Adipose tissue (tissue), 3 donors: Measurements from ENCODE around the gene CHCHD6. TPM values are rescaled to one million over a fixed set of nuclear protein-coding genes. Genes with fewer than 3 reads are reported as not detected.

Experiments used
- H3K27ac ChIP-seq: one replicate; pipeline ENCODE4 v1.5.1; 2013; ENCODE audit warnings: low read depth, low read length
- WGBS, 3 donors: extraction: QIAGEN DNeasy Blood & Tissue Kit; methylation state at CpG; one replicate each; pipeline ENCODE4 v1.1.7; 2013; 5-methylcytosine and 5-hydroxymethylcytosine counted together
- polyA plus RNA-seq, 3 donors: library from polyadenylated mRNA; stranded (reverse); fragments of 200-250 nt; gene quantifications; one replicate each; pipeline ENCODE4 v1.2.3, GENCODE V29; 2013
- donor health status: healthy with polysubstance abuse.
- donor health status: Bipolar disorder and iron deficiency.
- donor health status: healthy.

CHCHD6 gene
- polyA plus RNA-seq, 3 donors = 10.0 to 12.9 (median 10.2) TPM

DNA sequence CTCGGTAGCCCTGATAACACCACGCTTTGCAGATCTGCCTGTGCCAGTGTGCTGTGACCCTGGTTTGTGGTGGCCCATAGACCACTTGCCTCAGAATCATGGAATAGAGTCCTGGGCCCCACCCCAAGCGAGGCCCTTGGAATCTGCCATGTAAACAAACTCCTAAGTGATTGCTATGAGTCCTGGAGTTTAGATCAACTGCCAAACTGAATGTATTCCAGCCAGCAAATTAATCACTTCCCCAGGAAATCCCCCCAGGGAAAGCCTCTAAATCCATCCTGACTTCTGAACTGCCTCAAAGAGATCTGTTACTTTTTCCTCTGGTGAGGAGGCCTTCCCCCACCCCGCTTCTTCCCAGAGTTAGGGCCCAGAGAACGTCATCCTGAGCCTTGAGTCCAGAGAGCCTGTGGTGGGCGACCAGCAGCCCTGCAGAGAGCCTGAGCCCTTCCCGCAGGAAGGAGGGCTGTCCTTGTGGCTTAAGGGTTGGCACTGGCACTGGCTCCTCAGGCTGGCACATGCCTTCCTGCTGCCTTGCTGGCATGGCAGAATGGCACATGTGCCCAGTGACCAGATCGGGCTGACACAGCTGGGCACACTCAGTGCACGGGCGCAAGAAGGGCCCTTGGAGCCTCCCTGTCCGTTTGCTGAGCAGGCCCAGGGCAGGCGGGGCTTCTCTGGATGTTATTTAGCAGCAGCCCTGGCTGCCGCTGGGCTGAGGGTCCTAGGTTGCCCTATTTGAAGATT, 228.3 kb downstream of the CHCHD6 start:
- H3K27ac ChIP-seq = no peak overlapping the region
- 74 to 87% (median 77%) methylated on average over 13 of the region's 13 CpGs for WGBS, 3 donors

DNA sequence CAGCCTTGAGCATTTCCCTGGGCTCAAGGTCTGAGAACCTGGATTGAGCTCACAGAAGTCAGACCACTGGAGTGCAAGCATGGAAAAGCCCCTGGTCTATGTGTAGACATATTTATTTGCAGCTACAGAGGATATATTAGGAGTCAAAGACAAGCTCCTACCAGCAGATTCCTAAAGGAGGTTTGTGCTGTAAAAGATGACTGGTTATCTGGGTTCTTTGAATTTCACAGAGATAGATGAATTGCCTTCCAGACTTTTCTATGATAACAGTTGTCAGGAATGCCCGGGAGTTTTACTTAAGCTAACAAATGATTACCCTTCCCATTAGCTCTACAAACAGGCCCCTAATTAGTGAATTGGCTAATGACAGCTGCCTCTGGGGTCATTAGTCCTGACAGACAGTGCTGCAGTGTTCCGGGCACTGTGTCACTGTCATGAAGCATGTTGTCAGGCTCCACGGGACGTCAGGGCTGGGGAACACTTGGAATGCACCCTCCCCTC, 230.0 kb downstream of the CHCHD6 start:
- 60 to 70% (median 66%) methylated on average over 4 of the region's 4 CpGs for WGBS, 3 donors
- no peak overlapping the region for H3K27ac ChIP-seq

DNA sequence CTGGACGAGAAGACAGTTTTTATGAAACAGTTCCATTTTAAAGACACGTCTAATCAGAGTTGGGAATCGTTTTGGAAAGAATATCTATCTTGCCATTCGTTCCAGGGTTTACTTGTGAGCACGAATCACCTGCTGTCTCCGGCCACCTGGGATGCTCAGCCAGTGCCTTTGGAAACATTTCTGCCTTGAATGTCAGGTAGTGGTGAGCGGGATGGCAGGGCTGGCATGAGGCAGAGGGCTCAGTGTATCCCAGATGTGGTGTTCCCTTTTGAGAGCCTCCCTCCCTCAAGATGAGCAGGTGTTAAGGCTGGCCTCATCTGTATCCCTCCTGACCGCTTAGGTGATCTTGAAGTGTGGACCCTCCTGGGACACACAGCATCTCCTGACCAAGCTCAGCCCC, 231.0 kb downstream of the CHCHD6 start:
- 91 to 96% (median 93%) methylated on average over 8 of the region's 8 CpGs for WGBS, 3 donors
- H3K27ac ChIP-seq = no peak overlapping the region

DNA sequence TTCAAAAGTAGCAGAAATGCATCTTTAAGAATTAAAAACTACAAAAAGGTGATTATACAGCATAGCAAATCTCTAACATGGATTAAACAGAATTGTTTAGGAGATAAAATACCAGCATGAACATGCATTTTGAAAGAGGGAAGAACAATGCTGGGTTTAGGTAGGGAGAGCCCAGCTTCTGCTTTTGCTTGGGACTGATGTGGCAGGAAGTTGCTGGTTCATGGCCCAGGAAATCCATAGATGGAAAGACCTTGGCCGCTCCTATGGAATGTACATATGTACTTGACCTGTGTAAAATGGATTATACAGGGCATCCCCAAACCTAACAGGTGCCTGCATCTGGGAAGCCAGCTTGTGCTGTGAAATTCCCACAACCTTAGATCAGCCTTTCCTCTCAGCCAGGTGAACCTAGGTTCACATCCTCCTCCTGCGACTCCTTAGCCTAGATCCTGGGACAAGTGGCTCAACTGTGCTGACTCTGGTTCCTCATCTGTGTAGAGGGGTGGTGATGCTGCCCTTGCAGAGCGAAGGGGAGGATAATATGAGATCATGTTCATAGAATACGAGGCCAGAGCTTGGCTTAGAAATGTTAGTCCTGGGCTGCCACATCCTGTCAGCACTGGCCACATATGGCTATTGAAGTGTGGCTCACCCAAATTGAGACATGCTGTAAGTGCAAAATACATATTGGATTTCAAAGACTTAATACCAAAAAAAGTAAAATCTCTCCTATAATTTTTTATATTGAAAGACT, 231.9 kb downstream of the CHCHD6 start:
- H3K27ac ChIP-seq = no peak overlapping the region
- whole genome bisulfite sequencing, 3 donors = 81 to 96% (median 81%) methylated on average over 4 of the region's 4 CpGs

DNA sequence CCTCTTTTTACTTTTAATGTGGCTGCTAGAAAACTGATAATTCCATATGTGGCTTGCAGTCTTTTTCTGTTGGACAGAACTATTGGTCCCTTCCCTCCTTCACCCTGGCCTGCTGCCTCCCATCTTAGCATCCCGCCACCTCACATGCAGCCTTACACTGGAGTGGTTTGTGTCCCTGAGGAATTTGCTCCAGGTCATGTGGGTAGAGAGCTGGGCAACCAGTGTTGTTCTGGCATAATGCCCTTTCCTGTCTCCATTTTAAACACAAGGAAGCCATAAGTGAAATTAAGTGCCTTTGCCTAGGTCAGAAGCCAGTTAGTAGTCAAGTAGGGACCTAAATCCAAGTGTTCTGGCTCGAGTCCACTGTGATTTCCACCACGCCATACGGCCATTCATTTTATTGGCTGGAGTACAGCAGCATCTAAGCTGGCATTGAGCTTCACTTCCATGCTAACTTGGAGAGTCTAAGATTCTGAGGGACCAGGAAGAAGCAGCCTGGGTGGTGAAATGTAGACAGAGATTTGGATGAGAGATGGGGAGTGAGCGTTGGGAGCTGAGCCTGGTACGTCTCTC, 232.9 kb downstream of the CHCHD6 start:
- 83 to 90% (median 85%) methylated on average over 6 of the region's 6 CpGs for WGBS, 3 donors
- H3K27ac ChIP-seq = no peak overlapping the region

DNA sequence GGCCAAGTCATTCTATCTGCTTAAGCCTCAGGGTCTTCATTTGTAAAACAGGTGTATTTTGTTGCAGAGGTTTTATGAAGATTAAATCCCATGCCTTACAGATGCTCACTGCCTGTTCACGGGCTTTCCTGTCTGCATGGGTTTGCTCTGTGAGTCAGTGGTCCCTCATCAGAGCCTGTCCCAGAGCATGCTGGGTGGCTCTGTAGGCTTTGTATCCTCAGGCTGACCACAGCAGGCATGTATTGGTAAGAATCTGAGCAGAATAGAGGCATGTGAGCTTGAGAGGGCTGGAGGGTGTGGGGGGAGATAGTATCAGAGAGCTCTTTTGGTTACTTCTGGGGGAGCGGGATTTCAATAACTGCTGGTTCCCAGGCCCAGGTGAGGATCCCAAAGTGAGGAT, 233.5 kb downstream of the CHCHD6 start:
- H3K27ac ChIP-seq = no peak overlapping the region
- WGBS, 3 donors = 86 to 94% (median 94%) methylated on average over 2 of the region's 2 CpGs

DNA sequence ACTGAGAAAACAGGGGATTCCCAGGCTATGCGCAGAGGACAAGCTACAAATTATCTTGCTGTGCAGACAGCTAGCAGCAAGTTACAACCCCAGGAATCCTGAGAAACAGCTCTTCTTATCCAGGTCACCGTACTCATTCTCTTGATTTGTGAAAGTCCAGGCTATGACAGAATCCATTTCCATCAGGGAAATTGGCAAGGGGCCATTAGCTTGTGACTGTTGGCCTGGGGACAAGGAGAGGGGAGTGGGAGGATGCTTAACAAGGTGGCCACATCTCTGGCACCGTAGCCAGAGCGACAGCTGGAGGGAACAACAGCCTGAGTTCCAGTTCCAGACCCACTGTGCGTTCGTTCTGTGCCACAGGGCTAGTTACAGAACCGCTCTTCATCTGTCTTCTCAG, 233.9 kb downstream of the CHCHD6 start:
- H3K27ac ChIP-seq = no peak overlapping the region
- 71 to 78% (median 75%) methylated on average over 7 of the region's 7 CpGs for WGBS, 3 donors

DNA sequence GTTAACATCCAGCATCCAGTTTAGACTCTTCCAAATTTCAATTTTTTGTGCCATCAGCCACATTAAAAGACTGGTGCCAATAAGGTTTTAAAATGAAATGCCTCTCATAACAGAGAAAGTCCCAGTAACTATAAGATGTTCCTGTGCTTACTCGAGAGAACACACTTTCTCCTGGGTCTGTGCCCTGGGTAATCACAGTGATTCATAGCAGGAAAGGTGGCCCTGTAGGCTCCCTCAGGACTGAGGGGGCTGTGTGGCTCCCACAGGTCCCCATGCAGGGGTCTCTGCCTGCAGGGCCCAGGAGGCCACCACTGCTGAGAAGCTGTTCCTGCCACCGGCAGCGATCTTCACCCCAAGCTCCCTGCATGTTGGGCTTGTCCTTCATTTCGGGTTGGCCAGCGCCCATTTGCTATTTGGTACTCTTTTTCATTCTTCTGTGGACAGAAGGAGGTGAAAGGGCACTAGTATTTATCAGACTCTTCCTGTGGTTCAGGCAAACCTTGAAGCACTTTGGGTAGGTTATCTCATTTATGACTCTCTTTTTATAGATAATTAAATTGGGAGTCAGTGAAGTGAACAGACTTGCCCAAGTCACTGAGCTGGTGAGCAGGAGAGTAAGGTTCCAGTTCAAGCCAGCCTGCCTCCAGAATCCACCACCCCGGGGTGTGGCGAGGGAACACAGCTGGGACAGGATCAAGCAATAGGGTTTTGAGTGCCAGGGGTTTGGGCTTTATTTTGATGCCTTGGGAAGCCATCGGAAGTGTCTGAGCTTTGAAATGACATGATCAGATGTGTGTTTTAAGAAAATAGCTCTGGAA, 234.7 kb downstream of the CHCHD6 start:
- 69 to 83% (median 81%) methylated on average over 8 of the region's 8 CpGs for whole genome bisulfite sequencing, 3 donors

DNA sequence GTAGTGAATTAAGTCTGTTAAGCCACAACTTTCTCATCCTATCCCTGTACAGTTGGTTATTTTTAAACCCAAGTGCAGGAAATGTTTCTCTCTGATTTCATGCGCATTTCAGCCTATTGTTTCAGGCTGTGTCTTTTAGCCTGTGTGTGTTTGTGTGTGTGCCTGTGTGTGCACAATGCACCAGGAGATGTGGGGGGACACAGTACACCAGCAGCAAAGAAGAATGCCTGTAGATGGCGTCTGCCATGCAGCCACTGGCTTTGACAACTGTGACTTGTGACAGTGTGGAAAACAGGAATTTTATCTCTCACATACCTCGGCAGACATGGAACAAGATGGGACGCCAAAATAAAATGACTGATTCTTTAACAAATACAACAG, 235.3 kb downstream of the CHCHD6 start:
- 66 to 79% (median 78%) methylated on average over 4 of the region's 4 CpGs for WGBS, 3 donors
- no peak overlapping the region for H3K27ac ChIP-seq

More for the DNA sequence above, 234.7 kb downstream of the CHCHD6 start:
- H3K27ac ChIP-seq = no peak overlapping the region

DNA sequence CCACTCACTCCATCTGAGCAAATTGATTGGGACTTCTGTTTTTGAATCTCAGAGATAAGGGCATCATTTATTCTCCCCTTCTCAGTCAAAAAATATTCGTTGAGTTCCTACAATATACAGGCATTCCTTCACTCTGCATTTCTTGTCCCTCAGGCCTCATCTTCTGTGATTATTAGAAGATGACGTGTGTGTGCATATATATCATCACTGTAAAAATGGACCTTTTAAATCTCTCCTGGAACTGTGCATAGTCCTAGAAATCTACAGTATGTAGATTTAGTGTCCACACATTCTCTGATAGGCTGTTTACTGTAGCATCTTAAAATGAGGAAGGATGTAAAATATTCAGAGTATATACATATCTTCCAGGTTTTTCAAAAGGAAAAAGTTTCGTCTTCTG, 235.7 kb downstream of the CHCHD6 start:
- no peak overlapping the region for H3K27ac ChIP-seq
- WGBS, 3 donors = 79 to 87% (median 84%) methylated on average over 3 of the region's 3 CpGs

DNA sequence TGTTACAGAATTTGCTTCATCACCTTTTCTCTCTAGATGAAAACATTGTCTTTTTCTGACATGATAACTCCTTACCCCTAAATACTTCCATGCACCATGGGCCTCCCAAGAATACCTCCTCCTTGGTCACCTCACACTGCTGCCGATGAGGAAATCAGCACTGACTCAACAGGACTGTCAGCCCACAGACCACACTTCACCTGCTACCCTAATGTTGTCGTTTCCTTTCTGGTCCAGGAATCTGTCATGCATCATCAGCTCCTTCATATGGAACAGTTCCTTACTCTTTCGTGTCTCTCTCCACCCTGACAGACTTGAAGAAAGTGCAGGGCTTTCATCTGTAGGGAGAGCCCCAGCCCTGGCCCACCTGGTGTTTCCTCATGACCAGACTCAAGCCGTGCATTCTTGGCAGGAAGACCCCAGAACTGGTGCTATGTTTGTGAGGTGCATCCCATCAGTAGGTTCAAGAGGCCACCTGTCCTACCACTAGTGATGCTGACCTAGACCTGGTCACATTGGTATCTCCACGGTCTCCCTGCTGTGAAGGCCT, 237.8 kb downstream of the CHCHD6 start:
- no peak overlapping the region for H3K27ac ChIP-seq
- 90 to 92% (median 91%) methylated on average over 5 of the region's 5 CpGs for WGBS, 3 donors

DNA sequence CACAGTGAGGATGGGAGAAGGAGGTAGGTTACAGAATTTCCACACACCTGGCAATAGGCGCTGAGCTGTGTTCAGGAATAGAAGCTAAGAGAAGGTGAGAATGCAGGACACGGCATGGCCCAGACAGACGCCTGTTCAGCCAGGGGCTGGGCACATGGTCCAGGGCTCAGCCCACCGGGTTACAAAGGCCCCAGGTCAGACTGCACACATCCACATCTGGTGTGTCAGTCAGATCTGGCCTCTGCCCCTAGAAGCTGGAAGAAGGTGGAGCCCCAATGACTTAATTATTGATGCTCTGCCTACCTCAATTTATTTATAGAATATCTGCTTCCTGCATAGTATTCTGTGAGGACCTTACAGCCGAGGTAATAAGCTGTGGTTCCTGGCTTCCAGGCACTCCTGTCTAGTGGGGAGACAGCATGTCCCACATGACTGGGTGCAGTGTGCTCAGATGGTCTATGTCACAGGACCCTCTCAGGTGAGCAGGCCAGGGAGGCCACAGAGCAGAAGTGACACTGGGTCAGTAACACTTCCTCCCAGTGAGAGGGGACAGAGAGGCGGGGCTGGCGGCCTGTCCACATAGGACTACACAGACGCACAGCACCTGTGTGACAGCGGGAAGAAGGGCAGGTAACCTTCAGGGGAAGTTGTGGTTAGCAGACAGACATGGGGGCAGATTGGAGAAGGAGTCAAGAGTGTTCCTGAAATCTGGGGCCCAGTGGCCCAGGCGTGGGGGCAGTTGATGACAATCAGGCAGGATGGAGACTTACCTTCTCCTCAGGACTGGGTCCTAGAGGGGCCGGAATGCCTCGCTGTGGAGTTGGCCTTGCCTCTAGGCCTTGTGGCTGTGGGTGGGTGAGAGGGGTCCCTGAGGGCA, 240.3 kb downstream of the CHCHD6 start:
- WGBS, 3 donors = 87 to 91% (median 90%) methylated on average over 12 of the region's 12 CpGs
- H3K27ac ChIP-seq = no peak overlapping the region

DNA sequence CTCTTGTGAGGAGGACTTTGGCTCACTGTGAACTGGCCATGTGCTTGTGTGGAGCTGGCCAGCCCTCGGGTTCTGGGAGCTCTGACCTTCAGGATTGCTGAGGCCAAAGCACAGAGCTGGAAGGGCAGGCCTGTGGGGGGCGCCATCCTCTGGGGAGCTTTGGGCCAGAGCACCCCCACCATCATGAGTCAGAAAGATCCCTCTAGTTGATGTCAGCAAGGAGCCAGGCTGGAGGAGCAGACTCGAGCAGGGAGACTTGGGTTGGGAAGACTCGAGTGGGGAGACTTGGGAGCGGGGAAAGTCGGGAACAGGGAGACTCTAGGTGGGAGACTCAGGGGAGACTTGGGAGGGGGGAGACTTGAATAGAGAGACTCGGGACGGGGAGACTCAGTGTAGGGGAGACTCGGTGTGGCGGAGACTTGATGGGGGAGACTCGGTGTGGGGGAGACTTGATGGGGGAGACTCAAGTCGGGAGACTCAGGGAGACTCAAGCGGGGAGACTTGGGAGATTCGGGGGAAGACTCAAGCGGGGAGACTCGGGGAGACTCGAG, 241.2 kb downstream of the CHCHD6 start:
- 88 to 90% (median 89%) methylated on average over 17 of the region's 17 CpGs for WGBS, 3 donors
- no peak overlapping the region for H3K27ac ChIP-seq

DNA sequence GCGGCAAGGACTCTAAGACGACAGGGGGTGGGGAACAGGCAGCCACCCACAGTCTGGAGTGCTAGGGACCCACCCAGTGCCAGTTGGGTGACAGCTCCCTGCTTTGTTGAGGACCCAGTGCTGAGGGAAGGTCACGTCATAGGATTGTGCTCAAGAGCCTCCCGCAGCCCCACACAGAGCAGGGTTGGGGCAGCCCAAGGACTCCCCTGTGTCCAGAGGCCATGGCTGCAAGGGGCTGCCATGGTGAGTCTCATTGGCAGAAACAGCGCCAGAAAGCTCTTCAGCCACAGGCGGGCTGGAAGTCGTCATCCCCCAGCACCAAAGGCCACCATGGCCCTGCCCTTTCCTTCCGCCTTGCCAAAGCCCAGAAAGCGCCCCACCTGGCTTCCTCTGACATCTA, 241.9 kb downstream of the CHCHD6 start:
- 95 to 96% (median 95%) methylated on average over 9 of the region's 9 CpGs for WGBS, 3 donors
- H3K27ac ChIP-seq = no peak overlapping the region

DNA sequence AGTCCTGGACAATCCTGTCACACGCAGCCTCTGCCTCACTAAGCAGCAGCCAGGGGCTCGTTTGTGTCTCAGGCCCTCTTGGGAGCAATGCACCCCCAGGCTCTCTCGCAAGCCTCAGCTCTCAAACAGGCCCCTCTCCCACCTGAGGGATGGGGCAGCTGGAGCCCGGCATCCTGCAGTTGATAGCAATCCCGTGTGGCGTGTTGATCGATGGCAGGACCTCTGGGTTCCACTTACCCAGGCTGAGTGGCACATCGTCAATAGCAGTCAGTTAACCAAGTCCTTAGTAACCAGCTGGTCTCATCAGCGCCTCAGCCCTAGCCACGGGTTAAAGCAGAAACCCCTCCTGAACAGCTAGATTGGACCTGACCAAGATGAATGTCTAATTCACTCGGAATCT, 242.4 kb downstream of the CHCHD6 start:
- WGBS, 3 donors = 83 to 92% (median 89%) methylated on average over 11 of the region's 11 CpGs

DNA sequence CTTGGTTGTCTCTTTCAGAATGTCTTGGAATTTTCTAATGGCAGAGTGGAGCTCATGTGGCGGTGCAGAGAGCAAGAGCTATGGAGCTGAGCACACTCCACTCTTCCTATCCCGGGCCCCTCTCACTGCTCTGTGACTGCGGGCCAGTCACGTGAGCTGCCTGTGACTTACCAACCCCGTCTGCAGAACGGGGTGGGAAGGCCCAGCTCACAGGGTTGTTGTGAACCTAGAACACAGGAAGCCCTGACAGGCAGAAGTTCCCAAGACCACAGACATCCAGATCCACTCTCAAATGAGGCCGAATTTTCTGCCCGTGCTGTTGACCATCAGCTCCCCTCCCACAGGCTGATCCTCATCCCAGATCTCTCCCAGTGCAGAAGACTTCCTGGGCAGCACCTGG, 243.4 kb downstream of the CHCHD6 start:
- H3K27ac ChIP-seq = no peak overlapping the region
- 54 to 79% (median 56%) methylated on average over 8 of the region's 8 CpGs for WGBS, 3 donors

More for the DNA sequence above, 242.4 kb downstream of the CHCHD6 start:
- H3K27ac ChIP-seq = no peak overlapping the region

DNA sequence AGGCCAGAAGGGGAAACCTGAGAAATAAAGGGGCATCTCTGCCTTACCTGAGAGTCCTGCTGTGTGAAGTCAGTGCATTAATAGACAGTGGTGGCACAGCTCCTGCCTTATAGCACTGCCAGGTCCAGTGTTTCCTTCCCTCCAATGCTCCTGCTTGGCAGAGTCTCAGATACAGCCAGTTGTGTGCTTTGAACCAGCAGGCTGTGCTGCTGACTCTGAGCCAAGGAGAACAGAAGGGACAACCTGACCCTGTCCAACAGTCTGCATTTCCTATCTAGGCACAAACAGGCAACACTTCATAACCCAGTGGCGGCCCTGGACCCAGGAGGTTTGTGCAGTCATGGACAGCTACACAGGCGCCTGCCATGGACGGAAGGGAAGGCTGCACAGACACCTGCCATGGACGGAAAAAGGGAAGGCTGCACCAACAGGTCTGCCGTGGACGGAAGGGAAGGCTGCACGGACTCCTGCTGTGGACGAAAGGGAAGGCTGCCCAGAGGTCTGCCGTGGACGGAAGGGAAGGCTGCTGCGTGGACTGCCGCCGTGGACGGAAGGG, 245.0 kb downstream of the CHCHD6 start:
- H3K27ac ChIP-seq = no peak overlapping the region
- 93 to 95% (median 95%) methylated on average over 14 of the region's 14 CpGs for WGBS, 3 donors
